Adipose tissue (tissue), 3 donors: ENCODE data around the gene VAMP8. TPM values are rescaled to one million over a fixed set of nuclear protein-coding genes. Genes with fewer than 3 reads are reported as not detected.
A peak's percentile ranks its signal among the peaks of the same experiment; 100 is the strongest.

Source experiments
- H3K27ac ChIP-seq: one replicate; pipeline ENCODE4 v1.5.1; 2013; ENCODE audit warnings: low read depth, low read length
- WGBS, 3 donors: extraction: QIAGEN DNeasy Blood & Tissue Kit; methylation state at CpG; one replicate each; pipeline ENCODE4 v1.1.7; 2013; 5-methylcytosine and 5-hydroxymethylcytosine counted together
- polyA plus RNA-seq, 3 donors: library from polyadenylated mRNA; stranded (reverse); fragments of 200-250 nt; gene quantifications; one replicate each; pipeline ENCODE4 v1.2.3, GENCODE V29; 2013
- donor health status: healthy with polysubstance abuse.
- donor health status: Bipolar disorder and iron deficiency.
- donor health status: healthy.

VAMP8 gene
- polyA plus RNA-seq, 3 donors, result 67.7 to 151 (median 138) TPM

DNA sequence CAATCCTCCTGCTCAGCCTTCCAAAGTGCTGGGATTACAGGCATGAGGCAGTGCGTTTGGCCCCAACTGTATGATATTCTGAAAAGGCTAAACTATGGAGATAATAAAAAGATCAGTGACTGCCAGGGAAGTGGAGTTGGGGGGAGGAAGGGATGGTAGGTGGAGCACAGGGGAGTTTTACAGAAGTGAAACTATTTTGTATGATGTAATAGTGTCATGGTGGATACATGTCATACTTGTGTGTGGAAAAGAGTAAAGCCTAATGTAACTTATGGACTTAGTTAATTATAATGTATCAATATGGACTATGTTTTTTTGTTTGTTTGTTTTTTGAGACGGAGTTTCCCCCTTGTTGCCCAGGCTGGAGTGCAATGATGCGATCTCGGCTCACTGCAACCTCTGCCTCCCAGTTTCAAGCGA is 13.2 kb upstream of the VAMP8 start:
- H3K27ac ChIP-seq, result no peak overlapping the region
- whole genome bisulfite sequencing, 3 donors, result 84 to 90% (median 85%) methylated on average over 5 of the region's 5 CpGs

DNA sequence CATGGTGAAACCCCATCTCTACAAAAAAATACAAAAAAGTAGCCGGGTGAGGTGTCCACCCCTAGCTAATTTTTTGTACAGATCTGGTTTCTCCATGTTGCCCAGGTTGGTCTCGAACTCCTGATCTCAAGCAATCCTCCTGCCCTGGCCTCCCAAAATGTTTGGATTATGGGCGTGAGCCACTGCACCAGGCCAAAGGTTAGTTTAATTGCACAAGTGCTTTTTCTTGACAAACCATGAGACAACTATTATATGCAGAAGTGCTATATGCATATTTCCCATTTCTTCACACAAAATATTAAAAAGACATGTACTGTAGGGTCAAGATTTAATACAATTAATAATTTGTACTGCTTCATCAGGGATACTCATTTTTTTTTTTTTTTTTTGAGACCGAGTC is 11.1 kb upstream of the VAMP8 start:
- WGBS, 3 donors, result 74 to 87% (median 81%) methylated on average over 4 of the region's 4 CpGs
- no peak overlapping the region for H3K27ac ChIP-seq

DNA sequence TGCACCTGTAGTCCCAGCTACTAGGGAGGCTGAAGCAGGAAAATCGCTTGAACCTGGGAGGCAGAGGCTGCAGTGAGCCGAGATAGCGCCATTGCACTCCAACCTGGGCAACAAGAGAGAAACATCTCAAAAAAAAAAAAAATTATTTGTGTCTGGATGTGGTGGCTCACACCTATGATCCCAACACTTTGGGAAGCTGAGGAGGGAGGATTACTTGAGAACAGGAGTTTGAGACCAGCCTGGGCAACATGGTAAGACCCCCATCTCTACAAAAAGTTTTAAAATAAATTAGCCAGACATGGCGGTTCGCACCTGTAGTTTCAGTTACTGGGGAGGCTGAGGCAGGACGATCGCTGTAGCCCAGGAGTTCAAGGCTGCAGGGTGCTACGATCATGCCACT is 1.6 kb upstream of the VAMP8 start:
- no peak overlapping the region for H3K27ac ChIP-seq
- 76 to 92% (median 92%) methylated on average over 8 of the region's 8 CpGs for WGBS, 3 donors

DNA sequence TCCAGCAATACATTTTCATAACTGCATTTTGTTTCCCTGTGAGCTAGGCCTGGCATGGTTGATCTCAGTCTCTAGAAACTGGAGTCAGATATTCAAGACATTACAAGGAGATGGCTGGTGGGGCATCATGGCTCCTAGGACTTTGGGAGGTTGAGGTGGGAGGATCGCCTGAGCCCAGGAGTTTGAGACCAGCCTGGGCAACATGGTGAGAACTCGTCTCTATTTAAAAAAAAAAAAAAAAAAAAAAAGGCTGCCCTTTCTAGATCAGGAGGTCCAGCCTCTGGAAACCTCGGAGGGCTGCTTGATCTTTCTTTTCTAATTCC is 362 bp upstream of the VAMP8 start:
- WGBS, 3 donors, result 36 to 55% (median 49%) methylated on average over 3 of the region's 3 CpGs
- no peak overlapping the region for H3K27ac ChIP-seq

DNA sequence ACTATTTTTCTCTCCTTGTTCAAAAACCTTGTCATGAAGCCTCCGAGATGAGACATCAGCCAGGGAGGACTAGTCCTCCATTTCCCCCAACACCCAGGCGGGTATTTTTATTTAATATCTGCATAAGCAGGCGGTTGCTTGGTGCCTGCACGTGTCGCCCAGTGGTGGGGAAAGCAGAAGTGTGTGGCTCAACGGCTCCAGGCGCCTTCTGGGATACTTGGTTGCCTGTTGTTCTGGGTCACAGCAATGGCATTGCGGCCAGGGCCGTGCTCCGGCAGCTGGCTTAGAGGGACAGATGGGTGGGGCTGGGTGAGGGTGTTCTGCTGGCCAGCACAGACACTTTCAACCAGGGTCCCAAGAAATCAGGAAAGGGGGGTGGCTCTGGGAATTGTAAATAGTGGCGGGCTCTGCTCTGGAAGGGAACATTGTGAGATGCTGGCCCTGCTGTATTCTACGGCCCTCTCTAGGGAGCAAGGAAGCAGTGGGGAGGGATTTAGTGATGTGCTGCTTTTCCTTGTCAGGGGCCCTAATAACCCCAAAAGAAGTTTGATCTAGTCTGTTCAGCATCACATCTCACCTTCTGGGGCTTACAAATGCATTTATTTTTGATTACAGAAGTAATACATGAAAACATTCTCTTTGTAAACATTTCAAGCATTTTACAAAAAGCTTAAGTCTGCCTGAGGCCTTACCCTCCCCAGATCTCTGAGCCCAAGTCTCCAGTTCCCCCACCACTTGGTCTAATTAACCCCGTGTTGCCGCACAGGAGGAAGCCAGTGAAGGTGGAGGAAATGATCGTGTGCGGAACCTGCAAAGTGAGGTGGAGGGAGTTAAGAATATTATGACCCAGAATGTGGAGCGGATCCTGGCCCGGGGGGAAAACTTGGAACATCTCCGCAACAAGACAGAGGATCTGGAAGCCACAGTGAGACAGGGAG is 1.1 kb downstream of the VAMP8 start:
- WGBS, 3 donors, result 18 to 28% (median 27%) methylated on average over 19 of the region's 19 CpGs
- H3K27ac ChIP-seq, result no peak overlapping the region

DNA sequence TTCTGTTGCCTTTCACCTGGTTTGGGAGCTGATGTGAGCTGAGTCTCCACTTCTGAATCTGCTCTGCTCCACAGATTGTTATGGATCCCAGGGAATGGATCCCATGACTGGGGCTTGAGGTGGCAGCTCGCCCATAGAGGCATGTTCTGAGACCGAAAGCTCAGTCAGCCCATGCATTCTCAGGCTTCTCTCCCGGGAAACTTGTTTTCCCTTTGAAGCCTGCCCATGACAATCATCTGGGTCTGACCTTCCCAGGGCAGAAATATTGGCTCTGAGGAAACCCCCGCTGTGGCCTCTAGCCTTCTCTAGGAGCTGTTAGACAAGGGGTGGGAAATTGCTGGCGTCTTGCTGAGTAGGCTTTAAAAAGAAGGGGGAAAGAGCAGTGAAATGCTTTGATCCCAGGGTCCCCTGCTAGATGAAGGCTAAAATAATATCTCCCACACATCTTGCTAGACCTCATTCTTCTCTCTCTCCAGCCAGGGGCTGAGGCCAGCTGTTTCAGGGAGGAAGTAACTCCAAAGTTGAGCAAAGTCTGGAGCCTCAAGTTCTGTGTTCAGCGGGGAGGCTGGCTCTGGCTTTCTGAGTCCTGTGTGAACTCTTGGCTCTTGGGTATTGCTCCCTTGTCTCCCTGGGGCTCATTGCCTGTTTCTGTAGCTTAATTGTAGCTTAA is 2.0 kb downstream of the VAMP8 start:
- 30 to 37% (median 36%) methylated on average over 6 of the region's 6 CpGs for WGBS, 3 donors
- no peak overlapping the region for H3K27ac ChIP-seq

DNA sequence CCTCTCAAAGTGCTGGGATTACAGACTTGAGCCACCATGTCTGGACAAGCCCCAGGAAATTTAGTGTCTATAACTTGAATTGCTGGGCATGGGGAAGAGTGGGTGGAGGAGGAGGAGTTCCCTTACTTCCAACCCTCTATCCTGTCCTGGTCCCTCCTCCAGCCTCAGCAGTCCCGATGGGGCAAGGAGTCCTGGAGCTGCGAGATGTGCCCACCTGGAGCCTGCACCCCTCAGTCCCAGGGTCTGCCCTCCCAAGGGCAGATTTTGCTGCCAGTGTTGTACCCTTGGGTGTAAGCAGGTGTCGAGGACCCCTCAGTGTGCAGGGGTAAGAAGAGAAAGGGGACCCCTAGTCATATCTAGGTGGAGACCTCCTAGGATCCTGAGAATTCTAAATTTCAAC is 2.8 kb downstream of the VAMP8 start:
- WGBS, 3 donors, result 75 to 92% (median 79%) methylated on average over 3 of the region's 3 CpGs
- H3K27ac ChIP-seq, result no peak overlapping the region

DNA sequence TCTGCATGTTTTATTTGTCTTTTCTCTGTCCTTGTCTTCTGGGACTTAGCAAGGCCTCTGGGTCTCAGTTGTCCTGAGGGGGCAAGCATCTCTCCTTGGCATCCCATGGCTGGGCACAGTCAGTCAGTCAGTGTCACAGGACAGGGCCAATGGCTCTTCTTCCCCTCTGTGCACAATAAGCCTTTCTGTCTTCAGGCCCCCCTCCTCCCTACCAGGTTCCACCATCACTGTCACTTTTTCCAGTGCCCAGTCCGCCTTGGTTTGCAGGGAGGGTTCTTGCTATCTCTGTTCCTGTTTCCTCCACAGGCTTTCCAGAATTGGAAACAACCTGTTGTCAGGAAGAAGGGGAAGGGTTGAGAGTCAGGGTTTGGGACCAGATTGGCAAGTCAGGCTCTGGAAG is 5.1 kb downstream of the VAMP8 start:
- no peak overlapping the region for H3K27ac ChIP-seq
- 47 to 67% (median 55%) methylated on average over 1 of the region's 1 CpG for WGBS, 3 donors

DNA sequence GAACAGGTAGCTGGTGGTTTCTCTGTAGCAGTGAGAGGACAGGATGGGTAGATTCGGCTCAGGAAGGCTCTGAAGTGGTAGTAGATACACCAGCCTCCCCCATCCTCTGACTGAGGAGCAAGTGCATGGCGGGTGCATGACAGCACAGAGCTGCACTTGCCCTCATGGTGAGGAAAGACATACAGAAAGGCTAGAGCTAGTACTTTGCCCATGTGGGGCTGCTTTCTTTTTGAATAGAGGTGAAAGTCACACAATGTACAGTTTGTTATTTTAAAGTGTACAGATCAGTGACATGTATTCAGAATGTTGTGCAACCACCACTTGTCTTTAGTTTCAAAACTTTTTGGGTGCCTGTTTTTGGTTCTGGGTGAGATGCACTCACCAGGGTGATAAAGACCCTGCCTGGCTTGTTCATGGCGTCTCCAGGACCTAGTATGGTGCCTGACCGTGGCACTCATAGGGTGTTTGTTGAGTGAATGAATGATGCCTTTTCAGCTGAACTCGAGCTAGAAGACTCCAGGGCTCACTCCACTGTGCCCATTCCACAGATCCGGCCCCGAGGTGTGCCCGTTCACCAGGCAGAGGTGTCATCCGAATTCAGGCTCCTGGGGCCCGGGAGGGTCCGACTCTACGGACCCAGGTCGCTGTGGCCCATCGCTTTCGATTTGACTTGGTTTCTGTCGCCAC is 6.4 kb downstream of the VAMP8 start:
- no peak overlapping the region for H3K27ac ChIP-seq
- 17 to 61% (median 20%) methylated on average over 9 to 16 of the region's 16 CpGs for WGBS, 3 donors

DNA sequence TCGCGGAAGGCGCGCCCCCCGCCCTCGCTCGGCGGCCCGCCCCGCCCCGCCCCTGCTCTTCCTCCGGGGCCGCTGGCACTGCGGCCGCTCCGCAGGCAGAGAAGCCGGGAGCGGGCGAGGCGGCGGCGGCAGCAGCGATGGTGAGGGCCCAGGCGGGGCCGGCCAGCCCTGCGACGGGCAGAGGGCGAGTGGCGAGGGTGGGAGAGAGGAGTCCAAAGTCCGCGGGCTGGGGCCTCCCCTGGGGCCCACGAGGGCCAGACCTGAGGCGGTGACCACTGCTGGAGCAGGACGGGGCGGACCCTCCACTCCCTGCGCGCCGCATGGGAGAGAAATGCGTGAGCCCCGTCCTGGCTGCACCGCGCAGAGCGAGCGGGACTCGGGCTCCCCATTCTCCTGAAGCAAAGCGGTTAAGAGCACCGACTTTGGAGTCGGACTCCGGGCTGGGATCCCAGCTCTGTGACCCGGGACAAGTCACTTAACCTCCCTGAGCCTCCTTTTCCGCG is 7.0 kb downstream of the VAMP8 start, which contains the start of gene VAMP5:
TSS of gene VAMP5 (plus strand) at position 78 of the 503 bp plus-strand sequence. CDS start at position 138, 60 bp downstream.
- H3K27ac ChIP-seq, result peak within 1 kb of the TSS; percentile 79
- 3 to 13% (median 4%) methylated on average over 40 to 52 of the region's 52 CpGs for WGBS, 3 donors

DNA sequence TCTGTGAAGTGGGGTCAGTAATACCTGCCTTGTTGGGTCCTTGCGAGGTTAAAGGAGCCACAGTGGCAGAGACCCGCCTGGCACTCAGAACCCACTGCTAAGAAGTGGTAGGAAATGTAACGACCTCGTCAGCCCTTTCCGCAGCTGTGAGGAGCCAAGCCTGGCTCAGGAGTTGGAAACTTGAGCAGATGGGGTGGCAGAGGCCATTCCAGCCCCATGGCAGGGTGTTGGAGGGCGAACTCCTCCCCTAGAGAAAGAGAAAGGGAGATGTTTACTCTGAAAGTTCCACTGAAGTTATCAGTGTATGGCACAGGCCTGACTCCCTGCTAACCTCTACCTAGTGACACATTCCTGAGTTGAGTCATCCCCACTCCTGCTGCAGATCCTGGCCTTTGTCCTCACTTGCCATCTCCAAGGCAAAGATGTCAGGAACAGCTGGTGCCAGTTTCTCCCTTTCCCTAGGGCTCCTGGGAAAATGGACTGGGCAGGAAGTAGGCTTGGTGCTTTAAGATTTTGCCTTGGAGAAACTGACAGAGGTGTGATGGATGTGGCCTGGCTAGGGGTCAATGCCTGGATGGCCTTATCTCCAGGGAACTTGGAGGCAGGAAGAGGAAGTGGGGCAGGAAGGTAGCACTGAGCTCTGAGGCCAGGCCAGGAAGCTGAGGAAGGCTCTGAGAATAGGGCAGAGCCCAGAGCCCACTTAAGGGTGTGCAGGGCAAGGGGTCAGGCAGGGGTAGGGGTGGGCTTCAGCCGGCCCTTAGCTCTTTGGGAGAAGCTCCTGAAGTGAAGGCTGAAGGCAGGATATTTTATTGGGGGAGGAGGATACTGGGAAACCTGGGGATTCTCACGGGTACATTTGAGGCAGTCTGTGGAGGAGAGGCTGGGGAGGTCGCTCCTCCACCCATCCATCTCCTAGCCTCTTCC is 7.7 kb downstream of the VAMP8 start:
- WGBS, 3 donors, result 17 to 31% (median 18%) methylated on average over 9 of the region's 9 CpGs
- peak overlapping the region; percentile 79 for H3K27ac ChIP-seq

DNA sequence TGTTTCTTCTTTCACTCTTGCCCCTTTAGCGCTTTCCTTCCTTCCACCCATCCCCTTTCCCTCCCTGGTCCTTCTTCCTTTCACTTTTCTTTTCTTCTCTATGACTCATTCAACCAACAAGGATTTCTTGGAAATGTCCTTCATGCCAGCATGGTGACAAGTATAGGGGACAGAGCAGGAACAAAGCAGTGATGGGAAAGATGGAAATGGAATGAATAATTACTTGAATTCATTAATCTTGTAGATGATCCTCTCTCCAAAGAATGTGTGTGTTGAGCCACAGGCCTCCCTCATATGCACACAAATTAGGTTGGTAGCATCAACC is 8.4 kb downstream of the VAMP8 start:
- peak overlapping the region; percentile 79 for H3K27ac ChIP-seq
- WGBS, 3 donors, result 29 to 88% (median 44%) methylated on average over 1 of the region's 1 CpG

DNA sequence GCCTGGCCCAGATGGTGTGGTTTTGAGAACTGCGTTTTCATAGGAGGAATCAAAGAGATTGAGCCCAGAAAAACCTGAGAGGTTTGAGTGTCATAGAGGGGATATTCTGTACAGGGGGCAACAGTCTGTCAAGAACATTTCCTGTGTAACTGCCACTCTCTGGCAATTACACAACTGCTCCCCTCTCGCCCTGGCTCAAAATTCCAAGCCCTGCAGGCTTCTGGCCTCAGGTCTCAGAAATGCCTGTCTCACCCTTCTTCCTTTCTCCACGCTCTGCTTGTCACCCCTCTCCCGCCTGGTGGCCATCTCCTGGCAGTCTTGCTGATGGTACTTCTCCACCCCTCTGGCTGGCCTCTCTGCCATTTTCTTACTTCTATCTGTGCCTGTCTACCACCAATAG is 10.8 kb downstream of the VAMP8 start:
- WGBS, 3 donors, result 42 to 81% (median 52%) methylated on average over 4 of the region's 4 CpGs
- no peak overlapping the region for H3K27ac ChIP-seq

DNA sequence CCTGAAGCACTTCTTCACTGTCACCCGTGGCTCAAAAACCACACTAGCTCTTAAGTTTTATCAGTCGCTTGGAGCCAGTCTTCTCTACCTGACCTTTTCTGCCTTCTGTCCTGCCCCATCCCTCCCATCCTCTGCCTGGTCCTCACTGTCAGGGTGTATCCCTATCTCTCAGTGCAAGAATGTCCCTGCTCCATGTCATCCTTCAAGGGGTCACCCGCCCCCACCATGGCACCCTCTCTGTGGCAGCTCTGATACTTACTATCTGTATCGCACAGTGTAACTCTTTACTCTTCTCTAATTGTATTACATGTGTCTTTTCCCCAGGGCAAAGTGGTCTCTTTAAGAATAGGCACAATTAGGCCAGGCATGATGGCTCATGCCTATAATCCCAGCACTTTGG is 11.3 kb downstream of the VAMP8 start:
- no peak overlapping the region for H3K27ac ChIP-seq
- WGBS, 3 donors, result 68 to 88% (median 71%) methylated on average over 4 of the region's 4 CpGs

DNA sequence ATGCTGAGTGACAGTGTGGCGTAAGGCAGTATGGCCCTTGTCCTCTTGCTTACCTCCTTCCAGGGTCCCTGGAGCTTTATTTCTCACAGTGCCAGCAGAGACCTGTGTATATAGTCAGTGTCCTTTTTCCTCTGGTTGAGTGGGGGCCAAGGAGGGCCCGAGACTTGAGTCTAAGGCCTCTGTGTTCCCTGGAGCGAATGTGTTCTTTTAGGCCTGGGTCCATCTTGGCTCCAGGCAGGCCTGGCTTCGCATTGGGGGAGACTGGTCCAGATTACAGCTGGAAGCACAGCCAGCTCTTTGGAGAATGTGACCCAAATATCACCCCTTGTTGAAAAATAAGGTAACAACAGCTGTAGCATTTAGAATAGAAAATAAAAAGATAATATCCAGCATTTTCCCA is 11.8 kb downstream of the VAMP8 start:
- H3K27ac ChIP-seq, result no peak overlapping the region
- 66 to 85% (median 73%) methylated on average over 4 of the region's 4 CpGs for WGBS, 3 donors

DNA sequence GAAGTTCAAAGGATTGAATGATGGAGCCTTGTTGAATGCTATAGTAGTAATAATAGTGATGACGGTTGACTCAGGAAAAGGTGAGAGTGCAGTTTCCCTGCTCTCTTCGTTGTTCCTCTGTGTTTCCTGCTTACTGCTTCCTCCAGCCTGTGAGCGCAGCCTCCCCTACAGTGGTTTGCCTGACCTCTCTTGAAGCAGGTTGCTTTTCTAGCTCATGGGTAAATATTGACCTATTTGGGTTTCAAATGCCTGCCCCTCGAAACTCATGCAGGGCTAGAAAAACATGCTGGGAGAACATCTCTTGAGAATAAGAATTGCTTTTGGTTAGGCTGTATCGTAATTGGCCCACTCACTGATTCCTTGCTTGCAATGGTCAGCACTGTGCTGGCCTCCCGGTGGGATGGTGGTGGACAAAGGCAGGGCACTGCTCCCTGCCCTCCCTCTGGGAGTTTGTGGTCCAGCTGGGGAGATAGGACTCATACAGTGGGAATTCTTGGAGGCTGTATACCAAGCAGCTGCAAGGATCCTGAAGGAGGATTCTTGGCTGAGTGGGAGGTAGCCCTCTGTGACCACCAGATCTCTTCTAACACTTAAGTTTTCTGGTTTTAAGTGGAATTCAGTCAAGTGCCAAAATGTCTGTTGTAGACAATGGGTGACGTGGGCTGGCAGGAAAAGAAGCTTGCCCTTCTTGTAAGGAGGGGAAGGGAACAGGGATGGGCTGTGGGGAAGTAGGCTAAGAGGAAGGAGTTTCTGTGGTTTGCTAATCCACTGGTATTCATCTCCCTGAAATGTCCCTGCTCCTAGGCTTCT is 12.8 kb downstream of the VAMP8 start:
- WGBS, 3 donors, result 28 to 40% (median 29%) methylated on average over 7 of the region's 7 CpGs
- no peak overlapping the region for H3K27ac ChIP-seq

DNA sequence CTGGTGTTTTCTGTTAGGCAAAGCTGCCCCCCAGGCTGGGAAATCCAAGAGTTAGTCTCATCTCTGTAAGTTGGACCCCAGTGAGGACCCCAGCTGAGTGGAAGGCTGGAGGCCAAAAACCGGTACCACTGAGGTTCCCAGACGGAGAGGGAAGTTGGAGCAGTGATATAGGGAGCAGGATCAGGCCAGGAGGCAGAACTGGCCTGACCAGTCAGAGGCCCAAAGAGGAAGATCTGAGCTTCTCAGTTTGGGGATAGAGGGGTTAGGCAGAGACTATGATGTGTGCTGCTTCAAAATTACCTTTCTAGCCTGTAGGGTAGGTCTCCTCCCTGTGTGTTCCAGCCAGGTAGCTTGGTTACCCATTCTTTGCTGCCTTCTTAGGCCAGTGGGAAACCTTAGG is 13.6 kb downstream of the VAMP8 start:
- 57 to 79% (median 58%) methylated on average over 2 of the region's 2 CpGs for WGBS, 3 donors
- H3K27ac ChIP-seq, result no peak overlapping the region
